NCI-H526 treated with DMSO at 0.1 percent for 48 hours (cell line): ENCODE data around the gene FGF19.

Source experiments
- DNase-seq: peaks from one replicate; lab custom pipeline; 2025; lab: John Stamatoyannopoulos, UW

Gene FGF19

GRCh38 chr11:69716891-69717747 is 13.3 kb upstream of the FGF19 start:
- no peak for DNase-seq

- no peak for DNase-seq
Observed at GRCh38 chr11:69716099-69716498, 12.3 kb upstream of the FGF19 start.

- no peak for DNase-seq
Observed at GRCh38 chr11:69715446-69715845, 11.6 kb upstream of the FGF19 start.

- no peak for DNase-seq
Observed at GRCh38 chr11:69711822-69712801, 8.3 kb upstream of the FGF19 start.

GRCh38 chr11:69708736-69709401 is 5.0 kb upstream of the FGF19 start:
- no peak for DNase-seq

GRCh38 chr11:69707176-69707575 is 3.4 kb upstream of the FGF19 start:
- DNase-seq: no peak

- no peak for DNase-seq
Observed at GRCh38 chr11:69705901-69706787, 2.3 kb upstream of the FGF19 start.

- DNase-seq: no peak
Observed at GRCh38 chr11:69705351-69705811, 1.6 kb upstream of the FGF19 start.

GRCh38 chr11:69704508-69705253 is 859 bp upstream of the FGF19 start:
- peak; percentile 11 for DNase-seq

- no peak for DNase-seq
Observed at GRCh38 chr11:69703453-69703767, 412 bp downstream of the FGF19 start.

- no peak for DNase-seq
Observed at GRCh38 chr11:69702769-69703452, 911 bp downstream of the FGF19 start.

- DNase-seq: no peak
Observed at GRCh38 chr11:69702239-69702691, 1.6 kb downstream of the FGF19 start.

GRCh38 chr11:69700278-69701140 is 3.3 kb downstream of the FGF19 start:
- no peak for DNase-seq

- no peak for DNase-seq
Observed at GRCh38 chr11:69699213-69699612, 4.6 kb downstream of the FGF19 start.

GRCh38 chr11:69698362-69698761 is 5.5 kb downstream of the FGF19 start:
- DNase-seq: no peak

- no peak for DNase-seq
Observed at GRCh38 chr11:69697861-69698260, 6.0 kb downstream of the FGF19 start.

GRCh38 chr11:69697469-69697843 is 6.4 kb downstream of the FGF19 start:
- DNase-seq: no peak

- DNase-seq: no peak
Observed at GRCh38 chr11:69696749-69697468, 6.9 kb downstream of the FGF19 start.
